Right renal pelvis (tissue), 4 donors: ENCODE data around the gene ZNRD2. TPM values are rescaled to one million over a fixed set of nuclear protein-coding genes. Genes with fewer than 3 reads are reported as not detected.
A peak's percentile ranks its signal among the peaks of the same experiment; 100 is the strongest.
"Not testable (repeated sequence)": the region's sequence is repeated elsewhere in the genome, so short reads cannot be mapped to it uniquely, and the experiment has no call there.

ENCODE experiments used
- DNase-seq, 4 donors: peaks; one replicate each; pipeline ENCODE4 v3.0.0-alpha.2; 2013; ENCODE audit warnings: low read depth in 4 of 4, low spot score in 3 of 4, missing footprints in 1 of 4
- polyA plus RNA-seq, 4 donors: library from polyadenylated mRNA; unstranded; fragments of 120-200 nt; gene quantifications; one replicate each; pipeline ENCODE4 v1.2.1, GENCODE V29; 2013; ENCODE audit not compliant: insufficient read length in 4 of 4

Gene ZNRD2, protein sequence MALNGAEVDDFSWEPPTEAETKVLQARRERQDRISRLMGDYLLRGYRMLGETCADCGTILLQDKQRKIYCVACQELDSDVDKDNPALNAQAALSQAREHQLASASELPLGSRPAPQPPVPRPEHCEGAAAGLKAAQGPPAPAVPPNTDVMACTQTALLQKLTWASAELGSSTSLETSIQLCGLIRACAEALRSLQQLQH
- polyA plus RNA-seq, result 10 to 100 TPM; 53.3 to 69.1 (median 55.6) TPM

DNA sequence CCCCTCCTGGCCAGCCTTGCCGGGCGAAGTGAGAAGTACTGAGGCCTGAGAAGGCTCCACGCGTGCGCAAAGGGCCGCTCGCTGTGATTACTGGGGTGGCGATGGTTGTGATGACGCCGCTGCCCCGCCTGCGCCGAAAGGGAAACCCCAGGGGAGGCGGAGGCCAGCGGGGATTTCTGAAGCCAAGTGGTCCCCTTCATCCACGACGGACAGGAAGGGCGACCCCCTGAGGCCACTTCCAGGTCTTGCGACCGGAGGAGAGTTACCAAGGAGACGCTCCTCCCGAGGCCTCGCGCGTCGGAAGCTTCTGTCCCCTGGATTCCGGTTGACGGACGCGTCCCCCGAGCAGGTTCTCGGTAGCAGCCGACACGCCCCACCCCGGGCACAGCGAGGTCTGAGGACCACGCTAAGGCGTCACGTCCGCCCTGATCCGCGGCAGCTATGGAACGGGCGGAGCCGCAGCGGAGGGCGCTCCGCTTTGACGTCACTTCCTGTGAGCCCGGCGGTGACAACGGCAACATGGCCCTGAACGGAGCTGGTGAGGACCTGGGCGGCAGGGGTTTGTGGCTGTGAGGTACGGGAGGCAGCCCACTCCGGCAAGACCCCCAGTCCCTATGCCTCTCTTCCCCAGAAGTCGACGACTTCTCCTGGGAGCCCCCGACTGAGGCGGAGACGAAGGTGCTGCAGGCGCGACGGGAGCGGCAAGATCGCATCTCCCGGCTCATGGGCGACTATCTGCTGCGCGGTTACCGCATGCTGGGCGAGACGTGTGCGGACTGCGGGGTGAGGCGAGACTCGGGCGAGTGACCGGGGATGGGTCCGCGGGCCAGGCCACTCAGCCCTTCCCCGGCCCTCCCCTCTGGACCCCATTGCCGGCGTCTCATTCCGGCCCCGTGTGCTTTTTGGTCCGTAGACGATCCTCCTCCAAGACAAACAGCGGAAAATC is at the start of gene ZNRD2:
TSS of gene ZNRD2 (plus strand) at position 505 of the 946 bp plus-strand sequence. CDS start at position 520, 15 bp downstream.
- peak; percentile 93 to 98 (median 94) for DNase-seq

DNA sequence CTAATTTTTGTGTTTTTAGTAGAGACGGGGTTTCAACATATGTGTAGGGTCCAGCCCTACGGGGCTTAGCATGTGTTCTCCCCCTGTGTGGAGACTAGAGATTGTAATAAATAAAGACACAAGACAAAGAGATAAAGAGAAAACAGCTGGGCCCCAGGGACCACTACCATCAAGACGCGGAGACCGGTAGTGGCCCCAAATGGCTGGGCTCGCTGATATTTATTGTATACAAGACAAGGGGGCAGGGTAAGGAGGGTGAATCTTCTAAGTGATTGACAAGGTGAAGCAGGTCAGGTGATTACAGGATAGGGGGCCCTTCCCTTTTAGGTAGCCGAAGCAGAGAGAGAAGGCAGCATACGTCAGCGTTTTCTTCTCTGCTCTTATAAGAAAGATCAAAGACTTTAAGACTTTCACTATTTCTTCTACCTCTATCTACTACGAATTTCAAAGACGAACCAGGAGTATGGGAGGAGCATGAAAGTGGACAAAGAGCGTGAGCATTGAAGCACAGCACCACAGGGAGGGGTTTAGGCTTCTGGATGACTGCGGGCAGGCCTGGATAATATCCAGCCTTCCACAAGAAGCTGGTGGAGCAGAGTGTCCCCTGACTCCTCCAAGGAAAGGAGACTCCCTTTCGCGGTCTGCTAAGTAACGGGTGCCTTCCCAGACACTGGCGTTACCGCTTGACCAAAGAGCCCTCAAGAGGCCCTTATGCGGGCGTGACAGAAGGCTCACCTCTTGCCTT is 48.3 kb upstream of the ZNRD2 start:
- DNase-seq, result not testable (repeated sequence)

DNA sequence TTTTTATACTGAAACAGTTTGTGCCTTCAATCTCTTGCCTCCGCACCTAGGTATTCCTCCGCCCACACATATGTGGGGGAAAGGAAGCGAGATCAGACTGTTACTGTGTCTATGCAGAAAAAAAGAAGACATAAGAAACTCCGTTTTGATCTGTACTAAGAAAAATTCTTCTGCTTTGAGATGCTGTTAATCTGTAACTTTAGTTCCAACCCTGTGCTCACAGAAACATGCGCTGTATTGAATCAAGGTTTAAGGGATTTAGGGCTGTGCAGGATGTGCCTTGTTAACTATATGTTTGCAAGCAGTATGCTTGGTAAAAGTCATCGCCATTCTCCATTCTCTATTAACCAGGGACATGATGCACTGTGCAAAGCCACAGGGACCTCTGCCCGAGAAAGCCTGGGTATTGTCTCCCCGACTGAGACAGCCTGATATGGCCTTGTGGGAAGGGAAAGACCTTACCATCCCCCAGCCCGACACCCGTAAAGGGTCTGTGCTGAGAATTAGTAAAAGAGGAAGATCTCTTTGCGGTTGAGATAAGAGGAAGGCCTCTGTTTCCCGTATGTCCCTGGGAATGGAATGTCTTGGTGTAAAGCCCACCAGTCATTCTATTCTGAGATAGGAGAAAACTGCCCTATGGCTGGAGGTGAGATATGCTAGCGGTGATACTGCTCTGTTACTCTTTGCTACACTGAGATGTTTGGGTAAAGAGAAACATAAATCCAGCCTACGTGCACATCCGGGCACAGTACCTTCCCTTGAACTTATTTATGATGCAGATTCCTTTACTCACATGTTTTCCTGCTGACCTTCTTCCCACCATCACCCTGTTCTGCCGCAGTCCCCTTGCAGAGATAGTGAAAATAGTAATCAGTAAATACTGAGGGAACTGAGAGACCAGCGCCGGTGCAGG is 47.3 kb upstream of the ZNRD2 start:
- not testable (repeated sequence) for DNase-seq

DNA sequence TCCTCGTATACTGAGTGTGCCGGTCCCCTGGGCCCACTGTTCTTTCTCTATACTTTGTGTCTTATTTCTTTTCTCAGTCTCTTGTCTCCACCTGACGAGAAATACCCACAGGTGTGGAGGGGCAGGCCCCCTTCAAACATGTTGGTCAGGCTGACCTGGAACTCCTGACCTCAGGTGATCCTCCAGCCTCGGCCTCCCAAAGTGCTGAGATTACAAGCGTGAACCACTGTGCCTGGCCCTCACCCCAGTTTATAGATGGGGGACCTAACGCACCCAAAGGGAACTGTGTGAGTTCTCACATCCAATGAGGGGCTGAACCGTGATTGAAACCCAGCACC is 46.7 kb upstream of the ZNRD2 start:
- DNase-seq, result not testable (repeated sequence)

DNA sequence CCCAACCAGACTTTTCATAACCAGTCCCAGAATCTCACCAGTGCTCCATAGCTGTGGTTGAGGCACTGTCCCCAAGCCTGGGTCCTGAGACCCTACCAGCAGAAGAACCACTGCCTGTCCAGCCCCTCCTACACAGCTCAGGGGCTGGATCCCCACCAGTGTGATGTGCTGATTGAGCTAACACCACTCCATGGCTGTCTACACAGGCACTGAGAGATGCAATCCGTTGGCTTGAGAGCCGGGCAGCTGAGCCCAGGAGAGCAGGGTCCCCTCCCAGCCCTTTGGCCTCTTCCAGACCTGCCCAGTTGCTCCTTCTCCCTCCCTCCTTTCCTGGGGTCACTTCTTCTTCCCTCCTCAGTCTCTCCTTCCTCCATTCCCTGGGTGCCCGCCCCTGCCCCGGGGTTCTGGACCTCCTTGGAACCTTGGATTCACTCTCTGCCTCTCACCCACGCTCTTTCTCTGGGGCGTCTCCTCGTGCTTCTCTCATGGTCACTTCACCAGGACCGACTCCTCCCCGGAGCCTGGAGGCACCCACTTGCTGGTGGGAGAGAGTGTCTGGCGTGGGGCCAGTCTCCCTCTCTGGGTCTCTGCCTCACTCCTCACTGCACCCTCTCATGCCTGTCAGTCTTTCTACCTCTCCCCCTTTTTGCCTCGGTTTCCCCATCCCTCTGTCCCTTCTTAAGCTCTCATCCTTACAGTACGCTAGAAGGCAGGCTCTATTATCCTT is 46.1 kb upstream of the ZNRD2 start:
- DNase-seq, result no peak

DNA sequence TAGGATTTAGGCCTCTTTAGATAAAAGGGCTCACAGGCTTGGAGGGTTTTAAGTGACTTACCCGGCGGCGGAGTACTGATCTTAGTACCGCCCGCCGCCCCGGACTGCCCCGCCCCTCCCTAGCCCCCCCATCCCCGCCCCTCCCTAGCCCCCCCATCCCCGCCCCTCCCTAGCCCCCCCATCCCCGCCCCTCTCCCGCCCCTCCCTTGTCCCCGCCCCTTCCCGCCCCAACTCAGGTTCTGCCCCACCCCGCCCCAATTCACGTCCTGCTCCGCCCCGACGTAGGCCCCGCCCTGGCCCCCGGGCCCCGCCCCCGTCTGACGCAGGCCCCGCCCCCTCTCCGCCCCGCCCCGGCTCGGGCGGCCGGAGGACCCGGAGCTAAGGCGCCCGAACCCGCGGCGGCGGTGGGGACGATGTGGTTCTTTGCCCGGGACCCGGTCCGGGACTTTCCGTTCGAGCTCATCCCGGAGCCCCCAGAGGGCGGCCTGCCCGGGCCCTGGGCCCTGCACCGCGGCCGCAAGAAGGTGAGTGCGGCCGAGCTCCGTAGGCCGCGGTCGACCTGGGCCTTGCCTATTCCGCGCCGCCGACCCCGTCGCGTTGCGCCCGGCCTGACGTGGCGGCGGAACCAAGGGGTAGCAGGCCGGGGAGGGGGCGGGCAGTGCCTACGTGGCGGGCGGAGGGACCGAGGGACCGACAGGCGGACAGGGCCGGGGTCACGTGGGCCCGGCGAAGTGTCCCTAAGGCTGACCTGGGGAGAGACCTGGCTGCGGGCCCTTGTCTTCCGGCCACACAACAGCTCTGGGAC is 45.3 kb upstream of the ZNRD2 start, which contains the start of gene SCYL1:
TSS of gene SCYL1 (plus strand) at position 343 of the 805 bp plus-strand sequence. CDS start at position 414, 71 bp downstream.
- DNase-seq, result peak in 3 of 4 donors; percentile 50 to 62 (median 61)

DNA sequence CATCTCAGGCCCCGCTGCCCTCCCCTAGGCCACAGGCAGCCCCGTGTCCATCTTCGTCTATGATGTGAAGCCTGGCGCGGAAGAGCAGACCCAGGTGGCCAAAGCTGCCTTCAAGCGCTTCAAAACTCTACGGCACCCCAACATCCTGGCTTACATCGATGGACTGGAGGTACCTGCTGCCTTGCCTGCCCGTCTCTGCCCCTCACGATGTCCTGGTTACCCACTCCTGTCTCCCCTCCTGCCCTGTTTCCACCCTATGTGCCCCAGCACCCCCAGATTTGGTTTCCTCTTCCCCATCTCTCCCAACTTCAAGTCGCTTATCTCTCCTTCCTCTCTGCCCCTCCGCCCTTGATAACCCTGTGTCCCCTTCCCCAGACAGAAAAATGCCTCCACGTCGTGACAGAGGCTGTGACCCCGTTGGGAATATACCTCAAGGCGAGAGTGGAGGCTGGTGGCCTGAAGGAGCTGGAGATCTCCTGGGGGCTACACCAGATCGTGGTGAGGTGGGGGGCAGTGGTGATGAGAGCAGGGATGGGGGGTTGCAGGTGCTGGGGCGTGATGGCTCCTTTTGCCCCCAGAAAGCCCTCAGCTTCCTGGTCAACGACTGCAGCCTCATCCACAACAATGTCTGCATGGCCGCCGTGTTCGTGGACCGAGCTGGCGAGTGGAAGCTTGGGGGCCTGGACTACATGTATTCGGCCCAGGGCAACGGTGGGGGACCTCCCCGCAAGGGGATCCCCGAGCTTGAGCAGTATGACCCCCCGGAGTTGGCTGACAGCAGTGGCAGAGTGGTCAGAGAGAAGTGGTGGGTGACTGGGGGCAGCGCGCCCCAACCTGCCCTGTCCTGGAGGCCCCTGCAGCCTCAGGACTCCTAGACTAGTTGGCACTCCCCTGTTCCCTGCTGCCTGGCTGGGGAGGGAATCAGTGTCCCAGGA is 44.5 kb upstream of the ZNRD2 start:
- DNase-seq, result no peak

DNA sequence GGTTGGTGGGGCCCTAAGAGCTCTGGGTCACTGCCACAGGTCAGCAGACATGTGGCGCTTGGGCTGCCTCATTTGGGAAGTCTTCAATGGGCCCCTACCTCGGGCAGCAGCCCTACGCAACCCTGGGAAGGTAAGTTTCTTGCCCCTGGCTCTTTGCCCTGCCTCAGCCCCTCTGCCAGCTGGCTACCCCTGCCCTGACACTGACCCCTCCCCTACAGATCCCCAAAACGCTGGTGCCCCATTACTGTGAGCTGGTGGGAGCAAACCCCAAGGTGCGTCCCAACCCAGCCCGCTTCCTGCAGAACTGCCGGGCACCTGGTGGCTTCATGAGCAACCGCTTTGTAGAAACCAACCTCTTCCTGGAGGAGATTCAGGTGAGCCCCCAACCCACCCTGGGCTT is 43.5 kb upstream of the ZNRD2 start:
- DNase-seq, result no peak

DNA sequence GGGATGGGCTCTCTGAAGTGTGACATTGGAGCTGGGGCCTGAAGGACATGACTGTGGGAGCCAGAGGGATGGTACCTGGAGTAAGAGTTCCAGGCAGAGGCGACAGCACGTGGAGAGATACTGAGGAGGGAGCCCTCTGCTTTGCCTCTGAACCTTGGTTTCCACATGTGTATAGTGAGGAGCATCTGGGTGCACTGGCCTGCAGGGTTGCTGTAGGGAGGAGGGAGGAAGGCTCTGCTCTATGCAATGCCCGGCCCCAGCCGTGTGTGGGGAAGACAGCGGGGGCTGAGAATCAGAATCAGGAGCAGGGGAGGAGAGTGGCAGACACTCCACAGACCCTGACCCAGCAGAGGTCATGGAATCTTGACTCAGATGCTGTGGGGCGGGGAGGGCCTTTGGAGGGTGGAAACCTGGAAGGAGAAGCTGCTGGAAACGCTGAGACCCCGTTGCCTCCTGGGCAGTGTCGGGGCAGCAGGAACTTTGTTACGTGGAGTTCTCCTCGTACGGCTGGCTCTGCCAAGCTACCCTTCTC is 41.4 kb upstream of the ZNRD2 start:
- DNase-seq, result no peak

DNA sequence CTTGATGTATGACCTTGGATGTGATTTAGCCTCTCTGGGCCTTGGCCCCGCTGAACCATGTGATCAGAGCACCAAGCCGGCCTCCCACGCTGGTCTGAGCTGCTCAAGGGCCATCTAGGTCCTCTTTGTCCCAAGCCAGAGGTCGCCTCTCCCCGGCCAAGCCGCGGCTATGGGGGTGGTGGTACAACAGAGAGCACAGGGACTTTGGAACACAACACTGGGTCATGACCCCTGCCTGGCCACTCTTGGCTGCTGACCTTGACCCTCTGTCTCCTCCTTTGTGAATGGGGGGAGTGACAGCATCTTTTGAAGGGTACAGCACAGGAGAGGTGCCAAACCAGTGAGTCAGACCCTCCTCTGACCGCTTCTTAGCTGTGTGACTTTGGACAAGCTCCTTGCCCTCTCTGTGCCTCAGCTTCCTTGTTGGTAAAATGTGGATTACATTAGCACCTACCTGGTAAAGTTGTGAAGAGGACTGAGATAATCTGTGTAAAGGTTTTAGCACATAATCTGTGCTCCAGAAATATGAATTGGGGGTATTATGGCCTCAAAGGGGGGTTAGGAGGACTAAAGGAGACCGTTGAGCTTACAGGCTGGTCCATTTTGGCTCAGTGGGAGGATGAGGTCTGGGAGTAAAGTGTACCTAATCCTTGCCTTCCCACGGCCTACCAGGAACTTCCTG is 40.7 kb upstream of the ZNRD2 start:
- no peak for DNase-seq

DNA sequence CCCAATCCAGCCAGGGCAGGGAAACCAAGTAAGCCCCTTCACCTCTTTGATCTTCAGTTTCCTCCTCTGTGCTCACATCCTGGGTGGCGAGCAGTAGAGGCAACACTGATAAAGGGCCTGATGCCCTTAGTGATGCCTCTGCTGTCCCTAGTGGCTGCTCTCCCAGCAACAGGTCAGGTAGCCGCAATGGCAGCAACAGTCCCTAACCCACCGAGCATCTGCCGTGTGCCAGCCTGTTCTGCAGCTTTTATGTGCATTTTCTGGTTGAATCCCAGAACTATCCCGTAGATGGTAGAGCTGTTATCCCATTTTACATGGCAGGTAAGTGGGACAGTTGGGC is 40.1 kb upstream of the ZNRD2 start:
- DNase-seq, result no peak

DNA sequence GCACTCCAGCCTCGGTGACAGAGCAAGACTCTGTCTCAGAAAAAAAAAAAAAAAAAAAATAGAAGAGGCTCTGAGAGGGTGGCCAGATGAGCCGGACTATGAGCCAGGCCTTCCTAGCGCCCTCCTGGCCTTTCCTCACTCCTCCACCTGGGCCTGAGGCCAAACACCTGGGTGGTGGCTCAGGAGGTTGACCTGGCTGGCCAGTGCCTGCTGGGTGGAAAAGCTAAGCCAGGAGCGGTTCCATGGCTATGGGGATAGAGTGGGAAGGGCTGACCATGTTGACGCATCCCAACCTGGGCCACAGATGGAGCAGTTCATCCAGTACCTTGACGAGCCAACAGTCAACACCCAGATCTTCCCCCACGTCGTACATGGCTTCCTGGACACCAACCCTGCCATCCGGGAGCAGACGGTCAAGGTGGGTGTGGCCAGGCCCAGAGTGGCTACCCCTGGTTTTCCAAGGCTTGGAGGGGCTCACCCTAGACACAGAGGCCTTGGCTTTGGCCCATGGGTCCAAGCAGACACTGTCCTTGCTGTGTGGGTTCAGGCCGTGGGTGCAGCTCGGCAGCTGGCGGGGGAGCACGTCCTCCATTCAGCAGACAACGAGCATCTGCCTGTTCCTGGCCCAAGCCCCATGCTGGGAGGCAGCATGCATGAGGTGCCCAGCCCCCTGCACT is 37.8 kb upstream of the ZNRD2 start:
- no peak for DNase-seq

DNA sequence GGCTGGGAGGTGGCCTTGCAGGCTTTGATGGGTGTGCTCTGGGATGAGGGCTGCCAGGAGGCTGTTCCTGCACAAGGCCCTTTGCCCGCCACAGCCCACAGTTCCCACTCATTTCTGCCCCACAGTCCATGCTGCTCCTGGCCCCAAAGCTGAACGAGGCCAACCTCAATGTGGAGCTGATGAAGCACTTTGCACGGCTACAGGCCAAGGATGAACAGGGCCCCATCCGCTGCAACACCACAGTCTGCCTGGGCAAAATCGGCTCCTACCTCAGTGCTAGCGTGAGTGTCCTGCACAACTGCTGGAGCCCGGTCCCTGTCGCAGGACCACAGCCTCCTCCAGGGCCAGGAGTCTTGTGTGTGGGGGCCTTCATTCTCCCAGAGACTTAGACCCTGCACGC is 35.2 kb upstream of the ZNRD2 start:
- no peak for DNase-seq

DNA sequence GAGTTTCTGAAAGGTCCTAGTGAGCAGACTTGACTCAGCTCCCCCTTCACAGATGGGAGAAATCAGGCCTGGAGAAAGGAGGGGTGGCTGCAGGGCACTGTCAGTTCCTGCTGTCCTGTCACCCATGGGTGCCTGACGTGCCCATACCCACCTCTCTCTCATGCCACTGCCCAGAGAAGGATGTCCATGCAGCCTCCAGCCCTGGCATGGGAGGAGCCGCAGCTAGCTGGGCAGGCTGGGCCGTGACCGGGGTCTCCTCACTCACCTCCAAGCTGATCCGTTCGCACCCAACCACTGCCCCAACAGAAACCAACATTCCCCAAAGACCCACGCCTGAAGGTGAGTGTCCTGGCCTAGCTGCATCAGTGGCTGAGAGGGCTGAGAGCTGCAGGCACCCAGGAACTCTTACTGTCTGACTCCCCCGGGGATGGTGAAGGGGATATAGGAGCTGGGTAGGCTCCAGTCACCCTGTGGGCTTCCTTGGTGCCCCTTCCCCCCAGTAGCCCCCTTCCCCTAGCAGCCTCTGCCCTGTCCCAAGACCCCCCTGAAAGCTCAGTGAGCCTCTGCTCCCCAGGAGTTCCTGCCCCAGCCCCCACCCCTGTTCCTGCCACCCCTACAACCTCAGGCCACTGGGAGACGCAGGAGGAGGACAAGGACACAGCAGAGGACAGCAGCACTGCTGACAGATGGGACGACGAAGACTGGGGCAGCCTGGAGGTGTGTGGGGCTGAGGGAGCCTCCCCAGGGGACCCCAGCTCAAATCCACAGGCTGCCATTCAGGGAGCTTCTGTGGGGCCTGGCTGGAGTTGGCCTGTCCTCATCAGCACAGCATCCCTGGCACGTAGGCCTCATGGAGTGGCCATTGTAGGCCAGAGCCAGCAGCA is 33.6 kb upstream of the ZNRD2 start:
- DNase-seq, result no peak

DNA sequence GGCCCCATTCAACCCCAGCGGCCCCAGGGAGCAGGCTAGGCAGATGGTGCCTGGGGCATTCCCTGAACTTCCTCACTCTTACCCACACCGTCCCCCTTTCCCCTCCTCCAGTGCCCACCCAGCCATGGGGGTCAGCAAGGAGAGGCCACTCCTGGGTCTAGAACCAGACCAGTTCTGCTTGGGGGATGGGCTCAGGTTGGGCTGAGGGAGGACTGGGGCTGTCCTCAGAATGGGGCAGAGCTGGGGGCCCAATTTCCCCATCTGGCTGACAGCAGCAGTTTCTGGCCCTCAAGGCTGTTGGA is 33.0 kb upstream of the ZNRD2 start:
- DNase-seq, result no peak
